HCT116 (cell line): ENCODE results near the gene ZC2HC1C. TPM values are rescaled to one million over a fixed set of nuclear protein-coding genes. Genes with fewer than 3 reads are reported as not detected.

Source experiments
- ATAC-seq: fragments of 200-7000 bp; cut with Tn5 transposase; 2 replicates; pipeline ENCODE4 v1.9.1; 2020; ENCODE audit warnings: mild to moderate bottlenecking, moderate library complexity
- BruUV-seq: library from RNA; stranded (reverse); fragments of 400-500 nt; replicated peaks from 2 replicates; lab custom pipeline; 2021; lab: Mats Ljungman, UMichigan
- CTCF ChIA-PET: fragments of 300-600 bp; sonication (Branson Sonifier 250); formaldehyde crosslinking; loops from one replicate; lab custom pipeline; 2021; ENCODE audit warnings: antibody characterized with exemption; lab: Charles Lee
- POLR2A ChIA-PET: fragments of 300-600, 350-600 bp; sonication (Branson Sonifier 250); formaldehyde crosslinking; loops from one replicate; lab custom pipeline; 2021; ENCODE audit warnings: antibody characterized with exemption; lab: Charles Lee
- RAD21 ChIA-PET, 2 experiments: fragments of 300-600 bp; sonication (Branson Sonifier 250); formaldehyde crosslinking; loops; one replicate each; lab custom pipeline; 2023; ENCODE audit warnings: low total read pairs in 2 of 2; ENCODE audit not compliant: uncharacterized antibody in 2 of 2, unreplicated experiment in 2 of 2, low non-redundant PET in 1 of 2; lab: Charles Lee
- DNase-seq: peaks from one replicate; pipeline ENCODE4 v3.0.0-alpha.2; 2010; ENCODE audit warnings: low read depth, low spot score
- H2AFZ ChIP-seq: fragments of 200-600 bp; shearing (Covaris generic), sonication (generic); 2 replicates; pipeline ENCODE4 v1.6.1; 2017; ENCODE audit warnings: low read depth, mixed run types, mixed read lengths, antibody characterized with exemption, low read length; ENCODE audit not compliant: poor library complexity, severe bottlenecking
- H3K27ac ChIP-seq: 2 replicates; pipeline ENCODE4 v1.5.1; 2012; ENCODE audit warnings: low read depth, low read length
- H3K27me3 ChIP-seq: fragments of 200-600 bp; sonication (generic); 2 replicates; pipeline ENCODE4 v1.6.1; 2016; ENCODE audit warnings: mixed run types, low read length, mixed read lengths; ENCODE audit not compliant: insufficient read depth
- H3K36me3 ChIP-seq, 2 experiments: fragments of 200-500 bp in 1 of 2; fragments of 200-600 bp in 1 of 2; sonication (Bioruptor generic) in 1 of 2; sonication (generic) in 1 of 2; 2 replicates each; pipeline versions ENCODE4 v1.5.1 to v1.6.1; 2014 to 2016; ENCODE audit warnings: low read length in 2 of 2, inconsistent platforms in 1 of 2, mixed read lengths in 1 of 2, mixed run types in 1 of 2; ENCODE audit not compliant: insufficient read depth in 2 of 2, control insufficient read depth in 1 of 2
- H3K4me1 ChIP-seq, 2 experiments: fragments of 200-600 bp in 1 of 2; sonication (generic) in 1 of 2; 2 replicates each; pipeline versions ENCODE4 v1.5.1 to v1.6.1; 2012 to 2017; ENCODE audit warnings: low read length in 2 of 2, inconsistent platforms in 1 of 2, mild to moderate bottlenecking in 1 of 2, mixed read lengths in 1 of 2, mixed run types in 1 of 2, moderate library complexity in 1 of 2; ENCODE audit not compliant: insufficient read depth in 2 of 2, control insufficient read depth in 1 of 2
- H3K4me2 ChIP-seq: fragments of 200-600 bp; sonication (generic); 2 replicates; pipeline ENCODE4 v1.6.1; 2017; ENCODE audit warnings: mixed run types, low read length, mixed read lengths
- H3K4me3 ChIP-seq, 2 experiments: fragments of 200-600 bp in 1 of 2; sonication (generic) in 1 of 2; replicated peaks in 1 of 2; 2 replicates each; pipeline ENCODE4 v1.5.1; 2011 to 2016; ENCODE audit warnings: low read length in 2 of 2, control low read depth in 1 of 2, low read depth in 1 of 2, mild to moderate bottlenecking in 1 of 2, mixed read lengths in 1 of 2, mixed run types in 1 of 2
- H3K79me2 ChIP-seq: fragments of 200-600 bp; sonication (generic); 2 replicates; pipeline ENCODE4 v1.6.1; 2017; ENCODE audit warnings: mild to moderate bottlenecking, mixed run types, low read length, moderate library complexity, mixed read lengths; ENCODE audit not compliant: insufficient read depth
- H3K9ac ChIP-seq: fragments of 200-600 bp; sonication (generic); 2 replicates; pipeline ENCODE4 v1.6.1; 2016; ENCODE audit warnings: low read length, mixed read lengths
- H3K9me2 ChIP-seq: fragments of 200-600 bp; sonication (generic), shearing (Covaris generic); 2 replicates; pipeline ENCODE4 v1.6.1; 2017; ENCODE audit warnings: mixed run types, mild to moderate bottlenecking, moderate library complexity; ENCODE audit not compliant: insufficient read depth
- H3K9me3 ChIP-seq, 2 experiments: fragments of 200-500 bp in 1 of 2; fragments of 200-600 bp in 1 of 2; sonication (Bioruptor generic) in 1 of 2; sonication (generic) in 1 of 2; 2 replicates each; pipeline ENCODE4 v1.6.1; 2014 to 2017; ENCODE audit warnings: low read length in 2 of 2, mixed read lengths in 2 of 2, inconsistent platforms in 1 of 2, low read depth in 1 of 2, mild to moderate bottlenecking in 1 of 2, mixed run types in 1 of 2, moderate library complexity in 1 of 2; ENCODE audit not compliant: control insufficient read depth in 1 of 2, insufficient read depth in 1 of 2
- H4K20me1 ChIP-seq: fragments of 200-600 bp; sonication (generic), shearing (Covaris generic); 2 replicates; pipeline ENCODE4 v1.6.1; 2017; ENCODE audit warnings: mixed run types, mild to moderate bottlenecking, moderate library complexity; ENCODE audit not compliant: insufficient read depth
- ATF3 ChIP-seq: IDR thresholded peaks from 2 replicates; pipeline ENCODE4 v1.6.1; 2012
- CBX3 ChIP-seq: IDR thresholded peaks from 2 replicates; pipeline ENCODE4 v1.6.1; 2012; ENCODE audit warnings: low read depth
- CTCF ChIP-seq, 3 experiments: fragments of 200-600 bp in 1 of 3; sonication (generic) in 1 of 3; IDR thresholded peaks in 2 of 3; conservative IDR thresholded peaks in 1 of 3; 2 replicates each; pipeline ENCODE4 v1.5.1; 2012 to 2017; ENCODE audit warnings: low read depth in 2 of 3, low read length in 2 of 3, antibody characterized with exemption in 1 of 3, borderline replicate concordance in 1 of 3, control low read depth in 1 of 3, mild to moderate bottlenecking in 1 of 3, mixed read lengths in 1 of 3, mixed run types in 1 of 3, moderate library complexity in 1 of 3; ENCODE audit not compliant: insufficient read depth in 1 of 3
- EZH2 ChIP-seq: fragments of 200-600 bp; sonication (generic); IDR thresholded peaks from 2 replicates; pipeline ENCODE4 v1.6.1; 2017; ENCODE audit warnings: antibody characterized with exemption, mixed run types
- EZH2phosphoT487 ChIP-seq: fragments of 200-600 bp; IDR thresholded peaks from 2 replicates; pipeline ENCODE4 v1.6.1; 2018; ENCODE audit warnings: antibody characterized with exemption, borderline replicate concordance
- FOSL1 ChIP-seq: IDR thresholded peaks from 2 replicates; pipeline ENCODE4 v1.6.1; 2012; ENCODE audit warnings: low read depth
- JUND ChIP-seq: IDR thresholded peaks from 2 replicates; pipeline ENCODE4 v1.6.1; 2012
- SIN3A ChIP-seq: IDR thresholded peaks from 2 replicates; pipeline ENCODE4 v1.6.1; 2012; ENCODE audit warnings: low read depth
- TCF7L2 ChIP-seq: IDR thresholded peaks from 2 replicates; pipeline ENCODE4 v1.7.0; 2011; ENCODE audit warnings: borderline replicate concordance, inconsistent platforms; ENCODE audit not compliant: insufficient read depth, insufficient read length; ENCODE audit errors: extremely low read depth
- ZBTB33 ChIP-seq: IDR thresholded peaks from 2 replicates; pipeline ENCODE4 v1.6.1; 2011; ENCODE audit warnings: mild to moderate bottlenecking, low read length, moderate library complexity; ENCODE audit not compliant: insufficient replicate concordance; ENCODE audit errors: extremely low read depth
- intact Hi-C: fragments of 100-400 bp; cut with micrococcal nuclease; formaldehyde crosslinking; loops from 2 replicates; pipeline ENCODE4 v1.10.0; 2022
- total RNA-seq: library from RNA; stranded (reverse); gene quantifications from one replicate; pipeline ENCODE4 v1.2.1, GENCODE V29; 2021; ENCODE audit not compliant: unreplicated experiment

ZC2HC1C gene
- total RNA-seq, 1 experiment from 2014 or later: 0.98 TPM

GRCh38 chr14:75042035-75042434, 27.4 kb upstream of the ZC2HC1C start:
- DNase-seq (no peak), ATAC-seq (no peak)
- no peak overlapping the region for H3K27ac ChIP-seq
- no peaks in the 10 kb centered on the region for H4K20me1 ChIP-seq
- POLR2A ChIA-PET: no interaction called here
- RAD21 ChIA-PET: no interaction called here
- no peak overlapping the region for H3K9ac ChIP-seq
- no peaks in the 10 kb centered on the region for H3K9me3 ChIP-seq
- no peaks in the 10 kb centered on the region for H3K27me3 ChIP-seq
- H3K4me3 ChIP-seq: no peak overlapping the region
- intact Hi-C loops: no loop called here
- H2AFZ ChIP-seq: no peak overlapping the region
- H3K36me3 ChIP-seq: 0 out of 4 replicates have a peak, but pooled peaks cover 0 to 3% of the 10 kb centered on the region in 2 experiments
- no peaks in the 10 kb centered on the region for H3K9me2 ChIP-seq
- TF ChIP-seq CTCF (IDR thresholded peaks at IDR 0.05 in 2 of 3, conservative IDR thresholded peaks at IDR 0.05 in 1 of 3; ENCODE audit: borderline replicate concordance in 1 of 3, insufficient read depth in 1 of 3, low read depth in 2 of 3, low read length in 2 of 3): no peak
- no peak for TF ChIP-seq ATF3
- TF ChIP-seq EZH2: no peak
- TF ChIP-seq JUND: no peak
- TF ChIP-seq CBX3: no peak
- TF ChIP-seq SIN3A: no peak
- TF ChIP-seq ZBTB33: no peak
- no peak for TF ChIP-seq FOSL1
- no peak for TF ChIP-seq EZH2phosphoT487
- no peak for TF ChIP-seq TCF7L2
- CTCF ChIA-PET: no interaction called here
- no TSS peak for BruUV-seq
- H3K79me2 ChIP-seq: 0 out of 2 replicates have a peak, but pooled peaks cover 3% of the 10 kb centered on the region
- peak overlapping the region; percentile 55 for H3K4me2 ChIP-seq
- peaks cover 7 to 16% of the 10 kb centered on the region in 2 experiments; a peak in 3 of 4 replicates for H3K4me1 ChIP-seq
